ENCODE measurements around the gene DYNLT1.

GRCh38 chr6:158599635-158600034, 44.9 kb downstream of the DYNLT1 start:
- TF ChIP-seq CTCF (conservative IDR thresholded peaks at IDR 0.05; ENCODE audit: low read length), result no peak
- no peak for TF ChIP-seq EZH2phosphoT487 (IDR thresholded peaks at IDR 0.05; ENCODE audit: borderline replicate concordance)

All from Loucy (cell line).